SK-N-SH treated with all-trans-retinoic acid at 6 μM for 48 hours (cell line): ENCODE results near the gene CACNB4.

ENCODE experiments used
- CSDC2 ChIP-seq: fragments of 250-450 bp; sonication (Bioruptor Pico); IDR thresholded peaks from 2 replicates; pipeline ENCODE4 v1.5.0; 2020; ENCODE audit warnings: mild to moderate bottlenecking, moderate library complexity
- OSR1 ChIP-seq: fragments of 250-450 bp; sonication (Bioruptor Pico); IDR thresholded peaks from 2 replicates; pipeline ENCODE4 v1.8.0; 2022; ENCODE audit warnings: moderate library complexity, mild to moderate bottlenecking, inconsistent platforms
- PATZ1 ChIP-seq: fragments of 250-450 bp; sonication (Bioruptor Pico); IDR thresholded peaks from 2 replicates; pipeline ENCODE4 v1.8.0; 2020; ENCODE audit warnings: mild to moderate bottlenecking, moderate library complexity, borderline replicate concordance
- RARB ChIP-seq: fragments of 250-450 bp; sonication (Bioruptor Pico); IDR thresholded peaks from 2 replicates; pipeline ENCODE4 v1.8.0; 2021; ENCODE audit warnings: mild to moderate bottlenecking, moderate library complexity
- ZFP3 ChIP-seq: fragments of 250-450 bp; sonication (Bioruptor Pico); IDR thresholded peaks from 2 replicates; pipeline ENCODE4 v1.5.0; 2020; ENCODE audit warnings: mild to moderate bottlenecking, moderate library complexity
- ZFP30 ChIP-seq: fragments of 450-650 bp; formaldehyde crosslinking; IDR thresholded peaks from 2 replicates; pipeline ENCODE4 v1.5.0; 2022; ENCODE audit warnings: mild to moderate bottlenecking, moderate library complexity
- ZNF565 ChIP-seq: fragments of 450-650 bp; formaldehyde crosslinking; conservative IDR thresholded peaks from 2 replicates; pipeline ENCODE4 v1.5.0; 2020; ENCODE audit warnings: low read depth, mild to moderate bottlenecking, moderate library complexity
- TF ChIP-seq, protein P1 (sequence below): fragments of 250-450 bp; sonication (Bioruptor Pico); IDR thresholded peaks from 2 replicates; pipeline ENCODE4 v1.5.1; 2021; ENCODE audit warnings: mild to moderate bottlenecking, moderate library complexity

GRCh38 chr2:151860613-151861146 lies 238.2 kb downstream of the CACNB4 start:
- TF ChIP-seq ZFP30 (CRISPR knock-in tag) (no peak), RARB (CRISPR knock-in tag) (no peak), ZNF565 (CRISPR knock-in tag) (no peak), CSDC2 (CRISPR knock-in tag) (no peak), PATZ1 (CRISPR knock-in tag) (no peak), OSR1 (CRISPR knock-in tag) (no peak), ZFP3 (CRISPR knock-in tag) (no peak)
- TF ChIP-seq, protein P1, sequence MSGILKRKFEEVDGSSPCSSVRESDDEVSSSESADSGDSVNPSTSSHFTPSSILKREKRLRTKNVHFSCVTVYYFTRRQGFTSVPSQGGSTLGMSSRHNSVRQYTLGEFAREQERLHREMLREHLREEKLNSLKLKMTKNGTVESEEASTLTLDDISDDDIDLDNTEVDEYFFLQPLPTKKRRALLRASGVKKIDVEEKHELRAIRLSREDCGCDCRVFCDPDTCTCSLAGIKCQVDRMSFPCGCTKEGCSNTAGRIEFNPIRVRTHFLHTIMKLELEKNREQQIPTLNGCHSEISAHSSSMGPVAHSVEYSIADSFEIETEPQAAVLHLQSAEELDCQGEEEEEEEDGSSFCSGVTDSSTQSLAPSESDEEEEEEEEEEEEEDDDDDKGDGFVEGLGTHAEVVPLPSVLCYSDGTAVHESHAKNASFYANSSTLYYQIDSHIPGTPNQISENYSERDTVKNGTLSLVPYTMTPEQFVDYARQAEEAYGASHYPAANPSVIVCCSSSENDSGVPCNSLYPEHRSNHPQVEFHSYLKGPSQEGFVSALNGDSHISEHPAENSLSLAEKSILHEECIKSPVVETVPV (CRISPR knock-in tag) = no peak
